HepG2 (cell line): Measurements from ENCODE around the gene MTHFD2. TPM values are rescaled to one million over a fixed set of nuclear protein-coding genes. Genes with fewer than 3 reads are reported as not detected.

Experiments
- ATAC-seq: fragments of 200-7000 bp; cut with Tn5 transposase; 3 replicates; pipeline ENCODE4 v1.9.1; 2020; ENCODE audit warnings: mild to moderate bottlenecking, moderate library complexity
- BruUV-seq: library from RNA; stranded (reverse); fragments of 400-500 nt; replicated peaks from 2 replicates; lab custom pipeline; 2021; lab: Mats Ljungman, UMichigan
- CTCF ChIA-PET: fragments of 300-600 bp; formaldehyde crosslinking; extraction: SDS; loops from one replicate; lab custom pipeline; 2021; ENCODE audit warnings: low total read pairs, inconsistent platforms, low intra/inter-chr PET ratio; lab: Yijun Ruan, JAX
- POLR2A ChIA-PET: fragments of 350-600 bp; sonication (Branson Sonifier 250); formaldehyde crosslinking; loops from one replicate; lab custom pipeline; 2020; ENCODE audit warnings: antibody characterized with exemption, inconsistent platforms; lab: Yijun Ruan, JAX
- DNase-seq: peaks from one replicate; pipeline ENCODE4 v3.0.0-alpha.2; 2015; ENCODE audit warnings: low spot score
- FAIRE-seq: peaks from 3 replicates; lab custom pipeline; 2011; peaks lifted over from hg19 to GRCh38; lab: Jason Lieb, UNC
- H2AFZ ChIP-seq: one replicate; pipeline ENCODE4 v1.6.1; 2011; ENCODE audit warnings: low read length, inconsistent platforms
- H3K27ac ChIP-seq: fragments of 300-600 bp; 3 replicates; pipeline ENCODE4 v1.8.0; 2011; ENCODE audit warnings: mixed run types, mild to moderate bottlenecking, mixed read lengths, low read length, inconsistent platforms; ENCODE audit not compliant: insufficient read depth; ENCODE audit errors: extremely low read length
- H3K27me3 ChIP-seq, 2 experiments: fragments of 200-600 bp in 1 of 2; 2 replicates in 1 of 2; 3 replicates in 1 of 2; pipeline versions ENCODE4 v1.6.0 to v1.8.0; 2011; ENCODE audit warnings: low read length in 2 of 2, mild to moderate bottlenecking in 2 of 2, moderate library complexity in 2 of 2, inconsistent platforms in 1 of 2; ENCODE audit not compliant: insufficient read depth in 2 of 2, control insufficient read depth in 1 of 2
- H3K36me3 ChIP-seq, 2 experiments: fragments of 200-600 bp in 1 of 2; replicated peaks in 1 of 2; 2 replicates in 1 of 2; 3 replicates in 1 of 2; pipeline versions ENCODE4 v1.5.1 to v1.8.0; 2011; ENCODE audit warnings: low read length in 2 of 2, inconsistent platforms in 1 of 2; ENCODE audit not compliant: insufficient read depth in 2 of 2, control insufficient read depth in 1 of 2
- H3K4me1 ChIP-seq: 2 replicates; pipeline ENCODE4 v1.5.1; 2012; ENCODE audit warnings: low read length, inconsistent platforms; ENCODE audit not compliant: insufficient read depth
- H3K4me2 ChIP-seq: 2 replicates; pipeline ENCODE4 v1.6.0; 2011; ENCODE audit warnings: low read depth, low read length, inconsistent platforms
- H3K4me3 ChIP-seq, 3 experiments: fragments of 200-600 bp in 1 of 3; sonication (generic), shearing (Covaris generic) in 1 of 3; replicated peaks in 1 of 3; 2 replicates each; pipeline ENCODE4 v1.5.1; 2011 to 2016; ENCODE audit warnings: low read length in 3 of 3, inconsistent platforms in 2 of 3, low read depth in 2 of 3, mild to moderate bottlenecking in 2 of 3, control low read depth in 1 of 3, mixed read lengths in 1 of 3; ENCODE audit not compliant: insufficient read depth in 1 of 3
- H3K79me2 ChIP-seq: one replicate; pipeline ENCODE4 v1.6.1; 2011; ENCODE audit warnings: low read length, inconsistent platforms; ENCODE audit not compliant: insufficient read depth
- H3K9ac ChIP-seq: 2 replicates; pipeline ENCODE4 v1.6.0; 2011; ENCODE audit warnings: mild to moderate bottlenecking, low read depth, low read length, inconsistent platforms; ENCODE audit not compliant: insufficient read depth
- H3K9me3 ChIP-seq: 2 replicates; pipeline ENCODE4 v1.5.1; 2012; ENCODE audit warnings: mild to moderate bottlenecking, low read length
- H4K20me1 ChIP-seq: 2 replicates; pipeline ENCODE4 v1.6.0; 2011; ENCODE audit warnings: inconsistent platforms, mild to moderate bottlenecking, low read length, moderate library complexity; ENCODE audit not compliant: insufficient read depth
- CENPX ChIP-seq: sonication (generic); formaldehyde crosslinking; IDR thresholded peaks from 2 replicates; pipeline ENCODE4 v1.9.0; 2021; ENCODE audit warnings: mild to moderate bottlenecking, missing genetic modification reagents, moderate library complexity
- CSRNP1 ChIP-seq: sonication (generic); formaldehyde crosslinking; IDR thresholded peaks from 2 replicates; pipeline ENCODE4 v1.8.1; 2023; ENCODE audit warnings: mild to moderate bottlenecking, missing genetic modification reagents
- GABPB1 ChIP-seq: IDR thresholded peaks from 2 replicates; pipeline ENCODE4 v1.6.1; 2016; ENCODE audit warnings: mild to moderate bottlenecking, missing genetic modification reagents, moderate library complexity, missing compliant biosample characterization
- HMG20B ChIP-seq: conservative IDR thresholded peaks from 2 replicates; pipeline ENCODE4 v1.6.1; 2016; ENCODE audit warnings: missing genetic modification reagents, missing compliant biosample characterization
- KAT2B ChIP-seq: fragments of 150-350 bp; IDR thresholded peaks from 2 replicates; pipeline ENCODE4 v1.6.1; 2014; ENCODE audit warnings: low read depth, low read length, borderline replicate concordance
- PATZ1 ChIP-seq: sonication (generic); formaldehyde crosslinking; IDR thresholded peaks from 2 replicates; pipeline ENCODE4 v1.4.0; 2020; ENCODE audit warnings: missing genetic modification reagents
- POLR2G ChIP-seq: fragments of 200-400 bp; formaldehyde crosslinking; IDR thresholded peaks from 2 replicates; pipeline ENCODE4 v1.6.1; 2018; ENCODE audit warnings: mild to moderate bottlenecking, low read depth, low read length, moderate library complexity
- RARA ChIP-seq: IDR thresholded peaks from 2 replicates; pipeline ENCODE4 v1.6.1; 2016; ENCODE audit warnings: missing genetic modification reagents, missing compliant biosample characterization
- SOX6 ChIP-seq, 2 experiments: fragments of 450-650 bp in 1 of 2; sonication (generic) in 1 of 2; formaldehyde crosslinking in 1 of 2; IDR thresholded peaks; 2 replicates each; pipeline versions ENCODE4 v1.4.0 to v1.6.1; 2017 to 2020; ENCODE audit warnings: antibody characterized with exemption in 1 of 2, mild to moderate bottlenecking in 1 of 2, missing genetic modification reagents in 1 of 2
- SP140L ChIP-seq: sonication (generic); formaldehyde crosslinking; IDR thresholded peaks from 2 replicates; pipeline ENCODE4 v1.4.0; 2020; ENCODE audit warnings: missing genetic modification reagents, borderline replicate concordance
- TCF7 ChIP-seq: sonication (generic); IDR thresholded peaks from 2 replicates; pipeline ENCODE4 v1.6.1; 2016; ENCODE audit warnings: antibody characterized with exemption, low read depth
- ZBTB39 ChIP-seq: sonication (generic); formaldehyde crosslinking; IDR thresholded peaks from 2 replicates; pipeline ENCODE4 v1.5.0; 2020; ENCODE audit warnings: missing genetic modification reagents
- ZNF569 ChIP-seq: sonication (generic); formaldehyde crosslinking; IDR thresholded peaks from 2 replicates; pipeline ENCODE4 v1.5.0; 2020; ENCODE audit warnings: mild to moderate bottlenecking, missing genetic modification reagents, moderate library complexity, borderline replicate concordance
- WGBS: methylation state at CpG from one replicate; pipeline ENCODE4 v1.1.6; 2017; ENCODE audit warnings: low lambda C conversion rate; 5-methylcytosine and 5-hydroxymethylcytosine counted together
- in situ Hi-C: cut with HindIII; loops from 2 replicates; pipeline ENCODE4 v1.10.0; 2017; ENCODE audit warnings: low pct_unique_long_range_greater_than_20kb; ENCODE audit not compliant: extremely low pct_ligation_motif_present
- intact Hi-C: fragments of 100-400 bp; cut with micrococcal nuclease; formaldehyde crosslinking; loops from one replicate; pipeline ENCODE4 v1.10.0; 2022; ENCODE audit not compliant: unreplicated experiment
- polyA plus RNA-seq, 8 experiments: library from polyadenylated mRNA; depleted of rRNA in 3 of 8; stranded (reverse) in 7 of 8; unstranded in 1 of 8; fragments of >200 nt; fragmentation: Illumina TruSeq in 4 of 8; extraction: Trizol in 4 of 8; gene quantifications; 2 replicates each; pipeline versions ENCODE4 v1.2.1 to v1.2.3, GENCODE V29; 2011 to 2016; ENCODE audit warnings: low read depth in 4 of 8, missing spikeins in 1 of 8, mixed read lengths in 1 of 8; ENCODE audit not compliant: insufficient read depth in 1 of 8
- total RNA-seq, 5 experiments: library from RNA; depleted of rRNA; stranded (reverse); fragments of >200 nt; fragmentation: Illumina TruSeq; extraction: Trizol; gene quantifications; 2 replicates each; pipeline ENCODE4 v1.2.3, GENCODE V29; 2016; ENCODE audit warnings: low read depth in 1 of 5
- TF ChIP-seq, protein P1 (sequence below): sonication (generic); formaldehyde crosslinking; IDR thresholded peaks from 2 replicates; pipeline ENCODE4 v1.4.0; 2020; ENCODE audit warnings: mild to moderate bottlenecking, missing genetic modification reagents
- TF ChIP-seq, protein P2 (sequence below): conservative IDR thresholded peaks from 2 replicates; pipeline ENCODE4 v1.6.1; 2018; ENCODE audit warnings: missing genetic modification reagents

The MTHFD2 gene
- total and polyA plus RNA-seq, 2 of the 13 experiments (the other 11 are each of a cell fraction or from before 2014, with no cell fraction given) = 188 to 269 TPM

GRCh38 chr2:74219846-74220486 lies 21.6 kb downstream of the MTHFD2 start:
- no peak overlapping the region for H3K27ac ChIP-seq
- H4K20me1 ChIP-seq = peaks cover 5% of the 10 kb centered on the region; the same call in 1 of the 2 replicates
- 65% methylated on average over 5 of the region's 5 CpGs for WGBS
- in situ Hi-C loops = no loop called here
- no TSS peak for BruUV-seq
- no peak overlapping the region for H3K9ac ChIP-seq
- H3K4me1 ChIP-seq = peaks cover 16% of the 10 kb centered on the region
- FAIRE-seq (peak; percentile 12), ATAC-seq (no peak), DNase-seq (peak; percentile 41)
- H3K36me3 ChIP-seq = peaks cover 2 to 15% of the 10 kb centered on the region in 2 experiments; a peak in 2 of 5 replicates
- H3K4me2 ChIP-seq = no peak overlapping the region
- intact Hi-C loops = no loop called here
- H3K4me3 ChIP-seq = no peak overlapping the region
- no peaks in the 10 kb centered on the region; a peak in 1 of 5 replicates for H3K27me3 ChIP-seq
- no peak overlapping the region for H2AFZ ChIP-seq
- no peaks in the 10 kb centered on the region for H3K9me3 ChIP-seq
- ChIA-PET CTCF (no interaction called here), POLR2A (interaction anchor here (1.3 kb wide), 1 partner anchor 14 kb away, joined by 3 read pairs; no protein-coding TSS in a partner anchor)
- H3K79me2 ChIP-seq = no peaks in the 10 kb centered on the region
- TF ChIP-seq HMG20B (no peak), GABPB1 (no peak), PATZ1 (CRISPR knock-in tag) (0 out of 2 replicates have a peak, but pooled peaks have one; percentile 16), POLR2G (peak; percentile 29), ZNF569 (CRISPR knock-in tag) (no peak), RARA (CRISPR knock-in tag) (peak; percentile 43; the same call in 1 of the 2 replicates), CSRNP1 (no peak), SOX6 (IDR thresholded peaks at IDR 0.05) (no peak), SOX6 (CRISPR knock-in tag; IDR thresholded peaks at IDR 0.05) (peak; percentile 60), TCF7 (peak; percentile 34; the same call in 1 of the 2 replicates), ZBTB39 (no peak), CENPX (CRISPR knock-in tag) (no peak), KAT2B (no peak), SP140L (CRISPR knock-in tag) (no peak)
- TF ChIP-seq, protein P1, sequence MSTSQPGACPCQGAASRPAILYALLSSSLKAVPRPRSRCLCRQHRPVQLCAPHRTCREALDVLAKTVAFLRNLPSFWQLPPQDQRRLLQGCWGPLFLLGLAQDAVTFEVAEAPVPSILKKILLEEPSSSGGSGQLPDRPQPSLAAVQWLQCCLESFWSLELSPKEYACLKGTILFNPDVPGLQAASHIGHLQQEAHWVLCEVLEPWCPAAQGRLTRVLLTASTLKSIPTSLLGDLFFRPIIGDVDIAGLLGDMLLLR = no peak
- TF ChIP-seq, protein P2, sequence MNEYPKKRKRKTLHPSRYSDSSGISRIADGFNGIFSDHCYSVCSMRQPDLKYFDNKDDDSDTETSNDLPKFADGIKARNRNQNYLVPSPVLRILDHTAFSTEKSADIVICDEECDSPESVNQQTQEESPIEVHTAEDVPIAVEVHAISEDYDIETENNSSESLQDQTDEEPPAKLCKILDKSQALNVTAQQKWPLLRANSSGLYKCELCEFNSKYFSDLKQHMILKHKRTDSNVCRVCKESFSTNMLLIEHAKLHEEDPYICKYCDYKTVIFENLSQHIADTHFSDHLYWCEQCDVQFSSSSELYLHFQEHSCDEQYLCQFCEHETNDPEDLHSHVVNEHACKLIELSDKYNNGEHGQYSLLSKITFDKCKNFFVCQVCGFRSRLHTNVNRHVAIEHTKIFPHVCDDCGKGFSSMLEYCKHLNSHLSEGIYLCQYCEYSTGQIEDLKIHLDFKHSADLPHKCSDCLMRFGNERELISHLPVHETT (CRISPR knock-in tag) = no peak
